AG10803 (cell line): Measurements from ENCODE around the gene NPFFR2.
"Not testable (repeated sequence)": the region's sequence is repeated elsewhere in the genome, so short reads cannot be mapped to it uniquely, and the experiment has no call there.

ENCODE experiments used
- DNase-seq: peaks from one replicate; pipeline ENCODE4 v3.0.0; 2010; ENCODE audit warnings: low read depth
- H3K4me3 ChIP-seq: 2 replicates; pipeline ENCODE4 v1.5.1; 2011; ENCODE audit warnings: mild to moderate bottlenecking, low read length, control low read depth
- TF ChIP-seq, protein P1 (sequence below): conservative IDR thresholded peaks from 2 replicates; pipeline ENCODE4 v1.5.1; 2011; ENCODE audit warnings: mild to moderate bottlenecking, low read length, control low read depth, inconsistent platforms

Gene NPFFR2

DNA sequence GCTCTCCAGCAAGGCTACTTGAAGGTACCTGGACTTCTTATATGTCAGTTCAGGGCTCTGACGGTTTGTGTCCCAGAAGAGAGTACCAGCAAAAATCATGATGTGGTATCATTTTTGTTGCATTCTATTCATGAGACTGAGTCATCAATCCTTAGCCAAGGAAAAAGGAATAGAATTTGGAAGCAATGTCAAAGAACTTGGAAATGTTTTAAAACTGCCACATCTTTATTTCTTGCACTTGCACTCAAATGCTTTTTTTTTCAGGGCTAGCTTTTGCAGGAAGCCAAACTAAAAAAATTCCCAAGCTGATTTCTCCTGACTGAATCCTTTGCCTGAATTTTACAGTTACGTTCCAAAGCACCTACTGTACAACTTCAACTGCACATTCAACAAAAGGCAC lies 112.4 kb downstream of the NPFFR2 start:
- TF ChIP-seq, protein P1, sequence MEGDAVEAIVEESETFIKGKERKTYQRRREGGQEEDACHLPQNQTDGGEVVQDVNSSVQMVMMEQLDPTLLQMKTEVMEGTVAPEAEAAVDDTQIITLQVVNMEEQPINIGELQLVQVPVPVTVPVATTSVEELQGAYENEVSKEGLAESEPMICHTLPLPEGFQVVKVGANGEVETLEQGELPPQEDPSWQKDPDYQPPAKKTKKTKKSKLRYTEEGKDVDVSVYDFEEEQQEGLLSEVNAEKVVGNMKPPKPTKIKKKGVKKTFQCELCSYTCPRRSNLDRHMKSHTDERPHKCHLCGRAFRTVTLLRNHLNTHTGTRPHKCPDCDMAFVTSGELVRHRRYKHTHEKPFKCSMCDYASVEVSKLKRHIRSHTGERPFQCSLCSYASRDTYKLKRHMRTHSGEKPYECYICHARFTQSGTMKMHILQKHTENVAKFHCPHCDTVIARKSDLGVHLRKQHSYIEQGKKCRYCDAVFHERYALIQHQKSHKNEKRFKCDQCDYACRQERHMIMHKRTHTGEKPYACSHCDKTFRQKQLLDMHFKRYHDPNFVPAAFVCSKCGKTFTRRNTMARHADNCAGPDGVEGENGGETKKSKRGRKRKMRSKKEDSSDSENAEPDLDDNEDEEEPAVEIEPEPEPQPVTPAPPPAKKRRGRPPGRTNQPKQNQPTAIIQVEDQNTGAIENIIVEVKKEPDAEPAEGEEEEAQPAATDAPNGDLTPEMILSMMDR: no peak
- DNase-seq: no peak

DNA sequence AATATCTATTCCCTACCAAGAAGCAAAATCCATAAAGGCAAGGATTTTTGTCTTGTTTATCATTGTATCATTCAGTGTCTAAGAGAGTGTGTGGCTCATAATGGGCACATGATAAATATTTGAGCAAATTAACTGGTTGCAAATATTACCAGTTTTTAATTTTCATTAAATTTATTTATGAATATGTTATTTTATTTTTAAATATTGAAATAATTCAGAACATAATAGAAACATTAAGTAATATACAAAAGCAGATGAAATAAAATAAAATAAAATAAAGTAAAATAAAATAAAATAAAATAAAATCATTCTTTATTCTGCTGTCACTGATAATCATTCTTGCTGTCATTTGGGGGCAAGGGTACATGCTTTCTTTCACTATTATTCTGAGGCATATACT lies 120.9 kb downstream of the NPFFR2 start:
- TF ChIP-seq, protein P1: no peak
- no peak overlapping the region for H3K4me3 ChIP-seq
- DNase-seq: no peak

More for the DNA sequence above, 112.4 kb downstream of the NPFFR2 start:
- H3K4me3 ChIP-seq: no peak overlapping the region

DNA sequence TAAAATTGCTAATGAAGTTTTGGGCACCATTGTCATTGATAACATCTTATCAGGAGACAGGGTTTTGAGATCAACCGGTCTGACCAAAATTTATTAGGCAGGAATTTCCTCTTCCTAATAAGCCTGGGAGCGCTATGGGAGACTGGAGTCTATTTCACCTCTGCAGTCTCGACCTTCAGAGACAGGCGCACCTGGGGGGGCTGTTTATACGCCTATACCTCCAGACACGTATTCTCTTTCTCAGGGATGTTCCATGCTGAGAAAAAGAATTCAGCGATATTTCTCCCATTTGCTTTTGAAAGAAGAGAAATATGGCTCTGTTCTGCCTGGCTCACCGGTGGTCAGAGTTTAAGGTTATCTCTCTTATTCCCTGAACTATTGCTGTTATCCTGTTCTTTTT lies 121.8 kb downstream of the NPFFR2 start:
- not testable (repeated sequence) for DNase-seq, H3K4me3 ChIP-seq

DNA sequence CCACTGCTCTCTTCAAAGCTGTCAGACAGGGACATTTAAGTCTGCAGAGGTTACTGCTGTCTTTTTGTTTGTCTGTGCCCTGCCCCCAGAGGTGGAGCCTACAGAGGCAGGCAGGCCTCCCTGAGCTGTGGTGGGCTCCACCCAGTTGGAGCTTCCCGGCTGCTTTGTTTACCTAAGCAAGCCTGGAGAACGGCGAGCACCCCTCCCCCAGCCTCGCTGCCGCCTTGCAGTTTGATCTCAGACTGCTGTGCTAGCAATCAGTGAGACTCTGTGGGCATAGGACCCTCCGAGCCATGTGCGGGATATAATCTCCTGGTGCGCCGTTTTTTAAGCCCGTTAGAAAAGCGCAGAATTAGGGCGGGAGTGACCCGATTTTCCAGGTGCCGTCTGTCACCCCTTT lies 137.5 kb downstream of the NPFFR2 start:
- not testable (repeated sequence) for DNase-seq, H3K4me3 ChIP-seq

DNA sequence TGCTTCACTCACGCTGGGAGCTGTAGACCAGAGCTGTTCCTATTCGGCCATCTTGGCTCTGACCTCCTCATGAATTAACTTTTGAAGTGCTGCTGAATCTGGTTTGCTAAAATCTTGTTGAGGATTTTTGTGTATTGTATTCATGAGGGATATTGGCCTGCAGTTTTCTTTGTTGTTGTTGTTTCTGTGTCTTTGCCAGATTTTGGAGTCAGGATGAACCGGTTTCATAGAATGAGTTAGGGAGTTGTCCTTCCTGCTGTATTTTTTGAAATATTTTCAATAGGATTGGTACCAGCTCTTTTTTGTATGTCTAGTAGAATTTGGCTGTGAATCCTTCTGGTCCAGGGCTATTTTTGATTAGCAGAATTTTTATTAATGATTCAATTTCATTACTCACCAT lies 138.1 kb downstream of the NPFFR2 start:
- TF ChIP-seq, protein P1: no peak
- DNase-seq: no peak
- H3K4me3 ChIP-seq: no peak overlapping the region

DNA sequence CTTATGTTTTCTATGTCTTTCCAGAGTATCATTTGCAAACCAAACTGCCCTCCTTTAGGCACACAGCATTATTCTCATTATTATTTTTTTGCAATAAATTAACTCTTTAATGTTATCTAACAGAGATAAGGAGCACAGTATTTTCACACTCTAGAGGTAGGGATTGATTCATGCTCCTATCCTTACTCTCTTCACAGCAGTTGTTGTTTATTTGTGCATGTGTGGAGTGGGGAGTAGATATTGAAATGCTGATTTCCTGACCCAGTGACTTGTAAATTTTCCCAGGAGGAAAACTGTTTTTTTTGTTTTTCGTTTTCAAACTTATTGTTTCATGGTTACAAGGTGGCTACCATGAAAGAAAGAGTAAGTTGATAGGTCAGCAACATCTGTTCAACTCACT lies 140.0 kb downstream of the NPFFR2 start:
- TF ChIP-seq, protein P1: no peak
- no peak for DNase-seq
- H3K4me3 ChIP-seq: no peak overlapping the region

DNA sequence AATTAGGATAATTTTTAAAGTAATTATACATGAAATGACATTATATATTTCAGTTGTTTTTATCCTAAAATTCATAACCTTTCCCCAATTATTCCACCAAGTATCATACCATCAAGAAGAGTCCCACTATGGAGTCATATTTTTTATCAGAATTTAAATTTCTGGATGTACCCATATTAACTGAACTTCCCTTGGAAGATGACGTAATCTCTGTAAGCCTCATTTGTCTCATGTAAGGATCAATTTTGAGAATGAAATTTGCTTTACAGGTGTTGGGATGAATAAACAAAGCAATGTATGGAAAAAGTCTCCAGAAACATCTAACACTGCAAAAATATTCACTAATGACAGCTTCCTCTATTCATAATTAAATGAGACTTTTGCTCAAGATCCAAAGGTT lies 147.5 kb downstream of the NPFFR2 start:
- TF ChIP-seq, protein P1: no peak
- DNase-seq: no peak
- H3K4me3 ChIP-seq: no peak overlapping the region

DNA sequence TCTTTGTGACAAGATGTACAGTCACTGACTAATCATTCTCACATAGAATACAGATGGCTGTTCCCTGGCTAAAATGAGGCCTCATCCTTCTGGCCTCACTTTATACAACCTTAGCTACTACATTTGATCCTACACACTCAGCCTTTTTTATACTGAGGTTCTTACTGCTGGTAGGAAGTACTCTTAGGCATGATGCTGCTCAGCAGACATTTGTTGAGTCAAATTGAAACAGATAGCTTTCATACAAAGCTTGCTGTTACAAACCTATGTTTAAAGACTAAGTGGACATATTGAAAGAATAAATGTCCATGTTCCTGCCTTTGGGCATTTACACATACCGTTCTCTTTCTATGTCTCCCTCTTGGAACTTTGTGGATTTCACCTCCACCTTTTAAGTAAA lies 154.9 kb downstream of the NPFFR2 start:
- no peak for DNase-seq
- TF ChIP-seq, protein P1: no peak
- H3K4me3 ChIP-seq: no peak overlapping the region
